GM21529 (cell line): ENCODE data around the gene MTUS2.

Source experiments
- ATAC-seq: cut with Tn5 transposase; IDR thresholded peaks from one replicate; pipeline ENCODE4 v1.9.1; 2021; ENCODE audit not compliant: unreplicated experiment

MTUS2 gene

DNA sequence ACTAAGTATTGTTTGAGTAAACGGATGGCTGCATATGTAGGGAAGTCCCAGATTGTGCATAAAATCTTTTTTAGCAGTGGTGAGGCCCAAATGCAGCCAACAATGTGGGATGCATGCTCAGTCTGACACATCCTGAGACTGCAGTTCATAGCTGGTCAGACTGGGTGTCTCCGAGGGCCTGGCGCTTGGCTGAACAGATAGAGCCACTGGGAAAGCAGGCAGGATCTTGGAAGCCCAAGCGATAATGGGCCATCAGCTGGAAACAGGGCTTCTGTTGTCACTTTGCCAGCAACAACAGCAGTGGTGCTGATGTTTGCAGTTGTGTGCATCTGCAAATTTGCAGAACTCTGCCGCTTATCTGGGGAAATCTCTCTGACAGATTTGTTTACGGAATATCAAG lies 36.1 kb downstream of the MTUS2 start:
- ATAC-seq: no peak

GRCh38 chr13:28859069-28859468 lies 38.9 kb downstream of the MTUS2 start:
- ATAC-seq: no peak

DNA sequence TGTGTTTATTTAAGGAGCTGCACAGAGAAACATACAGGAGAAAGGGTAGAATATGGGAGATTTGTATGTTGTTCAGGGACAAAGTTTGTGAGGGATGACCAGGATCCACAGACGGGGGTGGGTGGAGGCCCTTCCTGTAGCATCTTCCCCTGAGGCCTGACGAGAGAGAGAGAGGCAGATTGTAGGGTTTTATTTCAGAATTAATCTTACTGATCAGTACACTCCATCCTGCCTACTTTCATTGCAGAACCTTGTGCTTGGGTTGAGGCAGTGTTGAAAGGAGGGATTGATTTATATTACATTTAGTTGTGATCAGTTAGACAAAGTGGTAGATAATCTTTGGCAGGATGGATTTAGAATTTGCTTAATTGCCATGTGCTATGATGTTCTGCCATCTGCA lies 39.6 kb downstream of the MTUS2 start:
- ATAC-seq: no peak

GRCh38 chr13:28864544-28864943 lies 44.4 kb downstream of the MTUS2 start:
- no peak for ATAC-seq

DNA sequence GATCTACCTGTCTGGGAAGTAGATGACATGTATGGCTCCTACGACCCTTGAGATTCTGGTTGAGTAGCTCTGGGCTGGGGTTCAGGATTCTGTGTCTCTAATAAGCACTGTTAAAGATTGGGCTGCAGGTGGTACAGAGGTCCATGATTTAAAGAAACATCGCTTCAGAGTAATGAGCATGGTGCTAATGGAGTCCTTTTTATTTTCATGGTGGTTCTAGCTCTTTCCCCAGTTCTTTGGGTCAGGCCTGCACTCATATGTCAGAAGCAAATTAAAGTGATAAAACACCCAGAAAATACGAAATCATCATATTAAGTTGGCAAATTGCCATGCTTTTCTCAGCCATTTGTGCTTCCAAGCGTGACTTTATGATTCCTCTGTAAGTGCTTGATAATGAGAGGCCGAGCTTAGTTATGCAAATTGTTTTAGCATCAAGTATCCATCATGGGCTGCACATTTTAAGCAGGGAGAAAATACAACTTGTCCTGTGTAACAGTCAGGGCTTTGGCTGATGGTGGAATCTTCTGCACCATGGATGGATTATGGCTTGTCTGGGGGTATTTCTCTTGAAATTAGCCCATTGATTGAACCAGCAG lies 45.1 kb downstream of the MTUS2 start:
- no peak for ATAC-seq

- ATAC-seq: no peak
These were observed 45.8 kb downstream of the MTUS2 start for GRCh38 chr13:28865951-28866350.

DNA sequence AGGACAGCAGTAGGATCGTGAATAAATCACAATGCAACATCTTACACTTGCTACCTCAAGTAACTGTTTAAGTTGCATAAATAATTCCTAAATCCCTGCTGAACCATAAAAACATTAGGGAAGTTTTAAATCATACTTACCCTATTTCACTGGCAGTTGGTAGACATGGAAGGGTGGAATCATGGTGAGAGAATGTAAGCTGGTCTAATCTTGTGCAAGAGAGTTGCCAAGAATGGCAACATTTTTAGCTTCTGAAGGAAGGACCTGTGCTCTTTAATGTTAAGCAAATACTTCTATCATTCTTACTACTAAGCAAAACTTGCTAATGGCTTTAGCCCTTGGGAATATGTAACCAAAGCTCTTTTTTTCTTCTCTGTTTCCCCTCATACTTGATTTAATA lies 46.8 kb downstream of the MTUS2 start:
- no peak for ATAC-seq

GRCh38 chr13:28867564-28867963 lies 47.4 kb downstream of the MTUS2 start:
- ATAC-seq: no peak

DNA sequence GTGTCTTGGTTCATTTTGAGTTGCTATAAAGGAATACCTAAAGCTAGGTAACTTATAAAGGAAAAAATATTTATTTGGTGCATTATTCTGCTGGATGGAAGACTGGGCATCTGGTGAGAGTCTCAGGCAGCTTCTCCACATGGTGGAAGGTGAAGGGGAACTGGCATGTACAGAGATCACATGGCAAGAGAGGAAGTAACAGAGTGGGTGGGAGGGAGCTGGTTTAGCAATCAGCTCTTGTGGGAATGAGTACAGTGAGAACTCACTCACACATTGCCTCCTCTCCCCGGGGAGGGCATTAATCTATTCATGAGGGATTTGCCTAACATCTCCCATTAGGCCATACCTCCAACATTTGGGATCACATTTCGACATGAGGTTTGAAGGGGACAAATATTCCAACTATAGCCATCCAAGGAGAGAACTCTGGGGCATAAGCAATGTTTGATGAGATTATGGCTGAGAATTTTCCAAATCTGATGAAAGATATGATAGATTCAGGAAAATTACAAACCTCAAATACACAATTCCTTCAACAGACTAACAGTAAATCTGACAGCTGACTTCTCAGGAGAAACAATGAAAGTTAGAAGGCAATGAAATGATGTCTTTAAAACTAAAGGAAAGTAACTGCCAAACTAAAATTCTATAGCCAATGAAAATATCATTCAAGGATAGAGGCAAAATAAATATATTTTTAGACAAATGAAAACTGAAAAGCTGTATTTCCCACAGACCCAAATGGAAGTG lies 52.5 kb downstream of the MTUS2 start:
- ATAC-seq: no peak

DNA sequence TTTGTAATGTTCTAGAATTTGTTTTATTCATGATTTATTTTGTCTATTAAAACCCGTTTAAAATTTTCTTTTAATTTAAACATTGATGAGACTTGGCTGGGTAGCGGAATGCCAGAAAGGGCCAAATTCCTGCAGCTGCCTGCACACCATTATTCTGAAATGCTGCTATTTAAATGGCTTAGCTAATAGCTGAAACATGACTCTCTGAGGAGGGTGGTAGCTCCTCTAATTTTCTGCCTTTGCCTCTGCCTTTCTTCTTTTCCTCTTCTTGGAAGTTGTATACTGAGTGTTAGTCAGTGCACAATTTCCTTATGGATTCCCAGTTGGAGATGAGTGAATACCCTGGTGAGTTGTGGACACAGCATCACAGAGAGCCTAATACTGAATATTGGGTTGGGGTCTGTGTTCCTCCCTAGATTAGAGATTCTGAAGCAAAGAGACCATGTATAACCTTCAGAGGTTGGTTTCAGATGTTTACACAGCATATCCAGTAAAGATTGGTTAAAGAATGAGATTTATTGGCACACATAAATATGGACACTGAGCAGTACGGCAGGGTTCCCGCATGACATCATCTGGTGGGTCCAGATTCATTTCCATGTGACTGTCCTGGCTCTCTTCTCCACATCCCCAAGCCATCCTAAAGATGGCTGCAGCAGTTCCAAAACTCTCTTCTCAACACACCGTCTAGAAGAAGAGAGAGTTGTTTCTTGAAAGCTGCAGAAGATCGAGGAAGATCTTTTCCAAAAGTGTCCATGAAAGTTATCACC lies 55.9 kb downstream of the MTUS2 start:
- ATAC-seq: no peak

GRCh38 chr13:28877408-28877807 lies 57.3 kb downstream of the MTUS2 start:
- ATAC-seq: no peak

GRCh38 chr13:28885181-28885580 lies 65.0 kb downstream of the MTUS2 start:
- ATAC-seq: no peak

- no peak for ATAC-seq
These were observed 69.1 kb downstream of the MTUS2 start for GRCh38 chr13:28889086-28889732.

GRCh38 chr13:28890712-28891111 lies 70.6 kb downstream of the MTUS2 start:
- no peak for ATAC-seq

- ATAC-seq: no peak
These were observed 97.9 kb downstream of the MTUS2 start for GRCh38 chr13:28918030-28918429.

DNA sequence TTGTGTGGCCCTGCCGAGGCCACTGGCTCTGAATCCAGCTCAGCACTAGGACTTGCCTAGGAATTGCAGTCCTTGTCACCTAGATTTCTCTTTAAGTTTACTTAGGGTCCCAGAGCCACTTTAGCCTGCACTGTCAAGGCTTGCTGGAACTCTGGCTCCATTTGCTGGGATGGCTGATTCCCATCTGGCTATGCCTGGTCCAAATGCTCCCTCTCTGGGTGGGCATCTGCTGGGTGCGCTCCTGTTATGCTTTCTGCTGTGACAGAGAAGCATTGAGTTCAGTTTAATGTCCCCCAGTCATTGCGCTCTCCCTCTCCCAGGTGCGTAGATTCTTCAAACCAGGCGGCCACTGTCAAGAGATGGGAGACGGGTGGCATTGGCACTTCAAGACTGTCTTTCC lies 102.2 kb downstream of the MTUS2 start:
- ATAC-seq: no peak

DNA sequence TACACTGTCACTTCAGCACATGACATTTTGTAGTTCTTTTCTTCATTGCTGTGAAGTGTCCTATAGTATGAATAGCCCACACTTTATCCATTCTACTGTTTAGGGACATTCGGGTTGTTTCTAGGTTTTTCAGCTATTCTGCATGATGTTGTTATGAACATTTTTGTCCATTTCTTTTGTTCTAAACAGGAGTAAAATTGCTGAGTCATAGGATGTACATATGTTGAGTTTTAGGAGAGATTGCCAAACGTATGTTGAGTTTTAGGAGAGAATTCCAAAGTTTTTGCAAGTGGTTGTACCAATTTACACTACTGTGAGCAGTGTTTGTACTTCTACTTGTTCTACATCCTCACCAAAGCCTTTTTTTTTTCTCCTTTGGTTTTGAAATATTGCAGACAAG lies 115.0 kb downstream of the MTUS2 start:
- no peak for ATAC-seq

DNA sequence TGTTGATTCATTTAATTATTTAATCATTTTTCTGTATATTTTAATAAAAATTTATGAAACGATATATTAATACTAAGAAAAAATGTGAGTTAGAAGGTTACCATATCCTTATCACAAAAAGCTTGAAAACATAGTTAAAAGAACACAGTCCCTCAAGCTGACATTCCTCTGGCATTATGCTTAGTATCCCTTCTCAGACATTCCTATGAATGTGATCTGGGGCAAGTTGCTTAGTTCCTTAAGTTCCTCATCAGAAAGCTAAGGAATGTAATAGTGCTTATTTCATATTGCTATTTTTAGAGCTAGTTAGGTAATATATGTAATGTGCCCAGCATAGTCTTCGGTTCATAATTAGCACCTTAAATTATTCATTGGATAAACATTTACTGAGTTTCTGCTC lies 122.8 kb downstream of the MTUS2 start:
- ATAC-seq: no peak

- no peak for ATAC-seq
These were observed 133.7 kb downstream of the MTUS2 start for GRCh38 chr13:28953714-28954418.

DNA sequence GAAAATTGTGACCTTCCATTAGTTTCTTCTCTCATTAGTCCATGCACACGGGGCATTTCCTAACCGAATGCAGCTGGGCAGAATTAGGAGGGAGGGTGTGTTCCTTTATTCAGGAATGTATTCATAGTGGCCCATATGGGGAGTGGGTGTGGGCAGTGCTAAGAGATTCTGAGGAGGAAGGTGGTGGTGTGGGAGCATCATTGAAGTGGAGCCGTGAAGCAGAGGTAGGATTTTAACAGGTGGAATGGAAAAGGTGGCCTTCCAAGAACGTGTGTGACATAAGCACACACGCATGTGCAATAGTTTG lies 134.2 kb downstream of the MTUS2 start:
- no peak for ATAC-seq

DNA sequence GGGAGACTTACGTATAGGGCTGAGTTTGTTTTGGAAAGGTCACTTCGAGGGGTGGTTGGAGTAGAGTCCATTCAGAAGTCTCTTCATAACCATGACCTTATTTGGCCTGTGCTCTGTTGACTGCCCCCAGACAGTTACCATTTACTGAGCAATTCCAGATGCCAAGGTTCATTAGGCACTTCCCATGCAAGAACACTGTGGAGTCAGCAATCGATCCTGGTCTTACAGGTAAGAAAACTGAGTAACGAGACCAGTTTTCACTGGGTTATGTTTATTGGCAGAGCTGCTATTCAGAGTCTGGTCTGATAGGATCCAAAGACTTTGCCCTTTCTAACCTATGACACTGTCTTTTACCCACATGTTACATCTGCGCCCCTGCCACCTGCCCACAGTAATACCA lies 134.7 kb downstream of the MTUS2 start:
- ATAC-seq: no peak
